HEK293 (cell line): ENCODE measurements around the gene PCBP2.

Experiments used
- CTCF ChIA-PET: fragments of 350-600 bp; formaldehyde crosslinking; extraction: SDS; loops from one replicate; lab custom pipeline; 2021; ENCODE audit warnings: antibody characterized with exemption; lab: Yijun Ruan, JAX
- POLR2A ChIA-PET: fragments of 300-600 bp; formaldehyde crosslinking; extraction: SDS; loops from one replicate; lab custom pipeline; 2020; ENCODE audit warnings: antibody characterized with exemption, inconsistent platforms; lab: Yijun Ruan, JAX
- H3K27ac ChIP-seq: fragments of 200-500 bp; sonication (Bioruptor generic); 2 replicates; pipeline ENCODE4 v1.5.1; 2014; ENCODE audit warnings: low read depth, low read length, control low read depth, inconsistent platforms; ENCODE audit errors: extremely low read depth
- H3K36me3 ChIP-seq, 2 experiments: fragments of 200-500 bp in 1 of 2; sonication (Bioruptor generic) in 1 of 2; 1 replicate in 1 of 2; 2 replicates in 1 of 2; pipeline ENCODE4 v1.5.1; 2014 to 2017; ENCODE audit warnings: inconsistent platforms in 2 of 2, low read length in 2 of 2; ENCODE audit not compliant: control insufficient read depth in 2 of 2, insufficient read depth in 1 of 2
- H3K4me1 ChIP-seq: fragments of 200-500 bp; sonication (Bioruptor generic); 2 replicates; pipeline ENCODE4 v1.5.1; 2014; ENCODE audit warnings: mild to moderate bottlenecking, low read length, inconsistent platforms; ENCODE audit not compliant: control insufficient read depth, insufficient read depth
- H3K4me3 ChIP-seq: 2 replicates; pipeline ENCODE4 v1.5.1; 2011; ENCODE audit warnings: low read depth, mild to moderate bottlenecking, control low read depth, low read length, moderate library complexity
- H3K9me3 ChIP-seq: fragments of 200-500 bp; sonication (Bioruptor generic); 2 replicates; pipeline ENCODE4 v1.5.1; 2014; ENCODE audit warnings: low read depth, low read length, inconsistent platforms; ENCODE audit not compliant: control insufficient read depth, insufficient read depth
- GFI1B ChIP-seq: fragments of 450-650 bp; formaldehyde crosslinking; IDR thresholded peaks from 2 replicates; pipeline ENCODE4 v1.5.1; 2016; ENCODE audit warnings: missing biosample characterization, missing genetic modification characterization
- HOXD13 ChIP-seq: sonication (generic); formaldehyde crosslinking; IDR thresholded peaks from 2 replicates; pipeline ENCODE4 v1.8.0; 2022; ENCODE audit warnings: missing genetic modification reagents, borderline replicate concordance
- KLF7 ChIP-seq: fragments of 450-650 bp; formaldehyde crosslinking; IDR thresholded peaks from 2 replicates; pipeline ENCODE4 v1.5.1; 2016; ENCODE audit warnings: missing biosample characterization, missing genetic modification characterization, borderline replicate concordance
- MZF1 ChIP-seq: fragments of 450-650 bp; formaldehyde crosslinking; IDR thresholded peaks from 2 replicates; pipeline ENCODE4 v1.5.1; 2017; ENCODE audit warnings: missing biosample characterization, missing genetic modification characterization, borderline replicate concordance
- PRDM1 ChIP-seq: fragments of 450-650 bp; formaldehyde crosslinking; IDR thresholded peaks from 2 replicates; pipeline ENCODE4; 2016; ENCODE audit warnings: missing biosample characterization, missing genetic modification characterization
- ZBTB17 ChIP-seq: fragments of 450-650 bp; formaldehyde crosslinking; IDR thresholded peaks from 2 replicates; pipeline ENCODE4 v1.5.1; 2016; ENCODE audit warnings: missing biosample characterization, missing genetic modification characterization
- ZFP37 ChIP-seq: fragments of 450-650 bp; formaldehyde crosslinking; IDR thresholded peaks from 2 replicates; pipeline ENCODE4 v1.5.1; 2016; ENCODE audit warnings: missing biosample characterization, missing genetic modification characterization
- ZNF324 ChIP-seq: fragments of 450-650 bp; formaldehyde crosslinking; IDR thresholded peaks from 2 replicates; pipeline ENCODE4 v1.5.1; 2016; ENCODE audit warnings: missing biosample characterization, missing genetic modification characterization
- ZNF513 ChIP-seq: fragments of 450-650 bp; IDR thresholded peaks from 2 replicates; pipeline ENCODE4 v1.5.1; 2018; ENCODE audit warnings: missing biosample characterization, missing genetic modification characterization
- ZNF548 ChIP-seq: fragments of 450-650 bp; formaldehyde crosslinking; IDR thresholded peaks from 2 replicates; pipeline ENCODE4 v1.5.1; 2016; ENCODE audit warnings: missing biosample characterization, missing genetic modification characterization
- ZNF623 ChIP-seq: fragments of 450-650 bp; formaldehyde crosslinking; IDR thresholded peaks from 2 replicates; pipeline ENCODE4 v1.5.1; 2016; ENCODE audit warnings: missing biosample characterization, missing genetic modification characterization
- ZNF837 ChIP-seq: fragments of 450-650 bp; formaldehyde crosslinking; IDR thresholded peaks from 2 replicates; pipeline ENCODE4 v1.5.1; 2016; ENCODE audit warnings: missing biosample characterization, missing genetic modification characterization
- TF ChIP-seq, protein P1 (sequence below): fragments of 450-650 bp; formaldehyde crosslinking; IDR thresholded peaks from 2 replicates; pipeline ENCODE4 v1.5.1; 2016; ENCODE audit warnings: missing biosample characterization, missing genetic modification characterization
- TF ChIP-seq, protein P2 (sequence below): fragments of 450-650 bp; formaldehyde crosslinking; IDR thresholded peaks from 2 replicates; pipeline ENCODE4 v1.5.1; 2016; ENCODE audit warnings: missing biosample characterization, missing genetic modification characterization
- TF ChIP-seq, protein P3 (sequence below): fragments of 450-650 bp; formaldehyde crosslinking; IDR thresholded peaks from 2 replicates; pipeline ENCODE4 v1.5.1; 2017; ENCODE audit warnings: missing biosample characterization, mild to moderate bottlenecking, missing genetic modification characterization, moderate library complexity
- TF ChIP-seq, protein P4 (sequence below): fragments of 450-650 bp; formaldehyde crosslinking; IDR thresholded peaks from 2 replicates; pipeline ENCODE4 v1.5.1; 2017; ENCODE audit warnings: missing biosample characterization, missing genetic modification characterization

The PCBP2 gene

DNA sequence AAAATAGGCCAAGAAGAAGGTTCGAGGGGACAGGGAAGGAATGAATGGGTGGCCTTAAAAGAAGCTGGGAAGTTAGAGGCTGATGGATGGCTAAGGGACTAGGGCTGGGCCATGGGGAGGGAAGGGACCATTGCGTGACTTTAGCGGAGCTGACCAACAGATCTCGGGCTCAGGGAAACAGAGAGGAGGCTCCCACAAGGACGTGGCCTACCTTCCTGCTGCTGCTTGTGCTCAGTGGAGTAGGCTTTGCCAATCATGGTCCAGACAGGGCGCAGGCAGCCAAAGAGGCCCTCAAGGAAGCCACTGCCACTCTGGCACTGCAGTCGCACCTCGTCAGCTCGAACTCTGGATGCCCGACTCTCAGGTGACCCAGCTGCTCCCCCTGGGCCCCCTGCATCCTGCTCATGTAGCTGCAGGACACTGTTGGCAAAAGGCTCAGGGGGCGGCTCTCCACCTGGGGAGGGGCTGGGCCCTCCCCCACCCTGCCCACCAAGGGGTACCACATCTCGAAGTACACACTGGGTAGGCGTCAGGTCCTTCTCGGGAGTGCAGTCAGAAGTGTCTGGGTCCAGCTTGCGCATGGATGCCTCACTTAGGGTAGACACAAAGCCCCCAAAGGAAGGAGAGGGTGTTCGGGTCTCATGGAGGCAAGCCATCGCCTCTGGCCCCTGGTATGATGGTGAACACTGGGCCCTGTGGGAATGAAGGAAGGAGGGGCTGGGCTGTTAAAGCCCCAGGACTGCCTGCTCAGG, 35.0 kb downstream of the PCBP2 start (continued):
- TF ChIP-seq, protein P1, sequence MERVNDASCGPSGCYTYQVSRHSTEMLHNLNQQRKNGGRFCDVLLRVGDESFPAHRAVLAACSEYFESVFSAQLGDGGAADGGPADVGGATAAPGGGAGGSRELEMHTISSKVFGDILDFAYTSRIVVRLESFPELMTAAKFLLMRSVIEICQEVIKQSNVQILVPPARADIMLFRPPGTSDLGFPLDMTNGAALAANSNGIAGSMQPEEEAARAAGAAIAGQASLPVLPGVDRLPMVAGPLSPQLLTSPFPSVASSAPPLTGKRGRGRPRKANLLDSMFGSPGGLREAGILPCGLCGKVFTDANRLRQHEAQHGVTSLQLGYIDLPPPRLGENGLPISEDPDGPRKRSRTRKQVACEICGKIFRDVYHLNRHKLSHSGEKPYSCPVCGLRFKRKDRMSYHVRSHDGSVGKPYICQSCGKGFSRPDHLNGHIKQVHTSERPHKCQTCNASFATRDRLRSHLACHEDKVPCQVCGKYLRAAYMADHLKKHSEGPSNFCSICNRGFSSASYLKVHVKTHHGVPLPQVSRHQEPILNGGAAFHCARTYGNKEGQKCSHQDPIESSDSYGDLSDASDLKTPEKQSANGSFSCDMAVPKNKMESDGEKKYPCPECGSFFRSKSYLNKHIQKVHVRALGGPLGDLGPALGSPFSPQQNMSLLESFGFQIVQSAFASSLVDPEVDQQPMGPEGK = 0 out of 2 replicates have a peak, but pooled peaks have one; percentile 9

DNA sequence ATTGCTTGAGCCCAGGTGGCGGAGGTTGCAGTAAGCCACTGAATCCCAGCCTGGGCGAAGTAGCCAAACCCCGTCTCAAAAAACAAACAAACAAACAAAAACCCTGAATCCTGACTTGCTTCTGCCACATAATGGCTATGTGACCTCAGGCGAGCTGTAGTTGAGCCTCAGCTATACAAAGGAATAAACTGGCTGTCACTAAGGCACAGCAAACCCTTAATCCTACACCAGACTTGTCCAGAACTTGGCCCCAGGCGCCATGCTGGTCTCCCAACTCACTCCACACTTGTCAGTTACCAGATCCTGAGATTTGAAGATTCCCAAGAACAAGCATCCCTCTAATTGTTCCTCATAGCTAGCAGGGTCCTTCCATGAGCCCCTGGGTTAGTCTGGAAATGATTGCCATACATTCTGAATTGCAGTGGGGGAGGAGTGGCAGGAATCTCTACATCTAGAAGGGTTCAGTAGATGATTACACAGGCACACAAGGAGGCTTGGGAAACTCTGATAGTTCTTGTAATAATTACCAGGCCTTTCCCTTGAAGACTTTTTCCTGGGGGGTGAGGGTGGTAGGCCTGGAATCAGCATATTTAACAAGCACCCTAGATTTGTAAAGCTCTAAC, 37.5 kb downstream of the PCBP2 start:
- POLR2A ChIA-PET = interaction anchor here (1.0 to 1.4 kb wide), 4 partner anchors 12 to 49 kb away, joined by 3 to 6 read pairs (median 4); partner anchors contain the start of gene TARBP2
- TF ChIP-seq ZFP37 (tag by site-specific recombination) (peak; percentile 35; the same call in 1 of the 2 replicates), ZNF513 (no peak), HOXD13 (CRISPR knock-in tag) (no peak), ZNF837 (tag by site-specific recombination) (no peak), KLF7 (tag by site-specific recombination) (no peak)
- H3K9me3 ChIP-seq = no peaks in the 10 kb centered on the region
- H3K4me1 ChIP-seq = peaks cover 10% of the 10 kb centered on the region
- H3K4me3 ChIP-seq = no peak overlapping the region
- no peak overlapping the region for H3K27ac ChIP-seq
- peaks cover 3 to 35% of the 10 kb centered on the region in 2 experiments; a peak in 2 of 3 replicates for H3K36me3 ChIP-seq
- CTCF ChIA-PET = interaction anchor here (0.9 to 1.0 kb wide), 4 partner anchors 17 to 68 kb away, joined by 3 read pairs; no protein-coding TSS in a partner anchor

- TF ChIP-seq ZBTB17 (no peak), ZNF548 (tag by site-specific recombination) (no peak), ZNF623 (tag by site-specific recombination) (no peak), GFI1B (tag by site-specific recombination) (no peak), MZF1 (tag by site-specific recombination) (no peak)
- H3K36me3 ChIP-seq = peaks cover 0 to 9% of the 10 kb centered on the region in 2 experiments; a peak in 1 of 3 replicates
- H3K4me1 ChIP-seq = peaks cover 16% of the 10 kb centered on the region
- H3K27ac ChIP-seq = no peak overlapping the region; the same call in 1 of the 2 replicates
- H3K9me3 ChIP-seq = no peaks in the 10 kb centered on the region
- ChIA-PET CTCF (interaction anchor here (1.0 kb wide), 2 partner anchors 14 to 16 kb away, joined by 3 read pairs; no protein-coding TSS in a partner anchor), POLR2A (interaction anchor here (0.6 to 2.8 kb wide), 4 partner anchors 9 to 138 kb away, joined by 3 to 27 read pairs (median 8); partner anchors contain the start of gene TARBP2)
- H3K4me3 ChIP-seq = no peak overlapping the region
Measured at GRCh38 chr12:53492188-53492587, 40.3 kb downstream of the PCBP2 start.

DNA sequence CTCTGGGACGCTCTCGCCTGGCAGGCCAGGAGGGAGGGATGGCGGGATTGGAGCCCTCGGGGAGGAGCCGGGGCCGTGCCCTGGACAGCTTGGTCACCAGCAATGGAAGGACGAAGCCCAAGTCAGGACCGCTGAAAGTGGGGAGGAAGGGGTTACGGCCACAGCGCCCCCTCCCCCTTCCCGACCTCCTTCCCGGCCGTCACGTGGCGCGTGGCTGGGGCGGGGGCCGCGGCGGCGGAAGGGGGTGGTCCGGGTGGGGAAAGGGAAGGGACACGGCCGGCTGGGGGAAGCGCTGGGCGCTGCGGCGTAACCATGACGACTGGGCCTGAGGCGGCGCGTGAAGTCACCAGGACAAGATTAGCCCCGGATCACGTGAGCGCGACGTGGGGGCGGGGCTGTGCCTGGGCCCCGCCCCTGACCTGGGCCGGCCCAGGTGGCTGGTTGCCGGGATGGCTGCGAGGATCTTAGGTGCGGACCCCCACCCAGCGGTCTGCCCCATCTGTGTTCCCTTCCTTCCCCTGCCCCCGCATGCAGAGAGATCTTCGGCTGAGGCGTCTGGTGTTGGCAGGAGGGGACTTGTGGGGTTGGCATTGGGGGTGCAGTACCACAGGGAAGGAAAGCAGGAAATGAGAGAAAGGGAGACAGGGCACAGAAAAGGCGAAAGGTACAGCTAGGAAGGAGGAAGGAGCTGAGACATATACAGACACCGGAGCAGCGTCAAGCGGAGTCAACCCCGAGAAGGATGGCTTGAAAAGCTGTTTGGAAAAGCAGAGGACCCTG, 41.1 kb downstream of the PCBP2 start:
- ChIA-PET CTCF (interaction anchor here (0.9 to 1.5 kb wide), 4 partner anchors 10 to 183 kb away, joined by 3 read pairs; partner anchors contain the start of gene ATP5MC2), POLR2A (interaction anchor here (0.6 to 2.8 kb wide), 5 partner anchors 8 to 174 kb away, joined by 3 to 27 read pairs (median 5); partner anchors contain the start of gene TARBP2)
- no peaks in the 10 kb centered on the region for H3K9me3 ChIP-seq
- peaks cover 16% of the 10 kb centered on the region for H3K4me1 ChIP-seq
- peaks cover 0 to under 1% of the 10 kb centered on the region in 2 experiments; a peak in 1 of 3 replicates for H3K36me3 ChIP-seq
- H3K4me3 ChIP-seq = peak overlapping the region; percentile 55
- H3K27ac ChIP-seq = peak overlapping the region; percentile 46; the same call in 1 of the 2 replicates
- peak; percentile 99 for TF ChIP-seq PRDM1 (tag by site-specific recombination)
- TF ChIP-seq, protein P2, sequence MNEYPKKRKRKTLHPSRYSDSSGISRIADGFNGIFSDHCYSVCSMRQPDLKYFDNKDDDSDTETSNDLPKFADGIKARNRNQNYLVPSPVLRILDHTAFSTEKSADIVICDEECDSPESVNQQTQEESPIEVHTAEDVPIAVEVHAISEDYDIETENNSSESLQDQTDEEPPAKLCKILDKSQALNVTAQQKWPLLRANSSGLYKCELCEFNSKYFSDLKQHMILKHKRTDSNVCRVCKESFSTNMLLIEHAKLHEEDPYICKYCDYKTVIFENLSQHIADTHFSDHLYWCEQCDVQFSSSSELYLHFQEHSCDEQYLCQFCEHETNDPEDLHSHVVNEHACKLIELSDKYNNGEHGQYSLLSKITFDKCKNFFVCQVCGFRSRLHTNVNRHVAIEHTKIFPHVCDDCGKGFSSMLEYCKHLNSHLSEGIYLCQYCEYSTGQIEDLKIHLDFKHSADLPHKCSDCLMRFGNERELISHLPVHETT = 0 out of 2 replicates have a peak, but pooled peaks have one; percentile 35
- TF ChIP-seq, protein P3, sequence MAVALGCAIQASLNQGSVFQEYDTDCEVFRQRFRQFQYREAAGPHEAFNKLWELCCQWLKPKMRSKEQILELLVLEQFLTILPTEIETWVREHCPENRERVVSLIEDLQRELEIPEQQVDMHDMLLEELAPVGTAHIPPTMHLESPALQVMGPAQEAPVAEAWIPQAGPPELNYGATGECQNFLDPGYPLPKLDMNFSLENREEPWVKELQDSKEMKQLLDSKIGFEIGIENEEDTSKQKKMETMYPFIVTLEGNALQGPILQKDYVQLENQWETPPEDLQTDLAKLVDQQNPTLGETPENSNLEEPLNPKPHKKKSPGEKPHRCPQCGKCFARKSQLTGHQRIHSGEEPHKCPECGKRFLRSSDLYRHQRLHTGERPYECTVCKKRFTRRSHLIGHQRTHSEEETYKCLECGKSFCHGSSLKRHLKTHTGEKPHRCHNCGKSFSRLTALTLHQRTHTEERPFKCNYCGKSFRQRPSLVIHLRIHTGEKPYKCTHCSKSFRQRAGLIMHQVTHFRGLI (tag by site-specific recombination) = peak; percentile 35; the same call in 1 of the 2 replicates
- TF ChIP-seq ZNF324 (tag by site-specific recombination) = peak; percentile 53; the same call in 1 of the 2 replicates
- TF ChIP-seq, protein P4, sequence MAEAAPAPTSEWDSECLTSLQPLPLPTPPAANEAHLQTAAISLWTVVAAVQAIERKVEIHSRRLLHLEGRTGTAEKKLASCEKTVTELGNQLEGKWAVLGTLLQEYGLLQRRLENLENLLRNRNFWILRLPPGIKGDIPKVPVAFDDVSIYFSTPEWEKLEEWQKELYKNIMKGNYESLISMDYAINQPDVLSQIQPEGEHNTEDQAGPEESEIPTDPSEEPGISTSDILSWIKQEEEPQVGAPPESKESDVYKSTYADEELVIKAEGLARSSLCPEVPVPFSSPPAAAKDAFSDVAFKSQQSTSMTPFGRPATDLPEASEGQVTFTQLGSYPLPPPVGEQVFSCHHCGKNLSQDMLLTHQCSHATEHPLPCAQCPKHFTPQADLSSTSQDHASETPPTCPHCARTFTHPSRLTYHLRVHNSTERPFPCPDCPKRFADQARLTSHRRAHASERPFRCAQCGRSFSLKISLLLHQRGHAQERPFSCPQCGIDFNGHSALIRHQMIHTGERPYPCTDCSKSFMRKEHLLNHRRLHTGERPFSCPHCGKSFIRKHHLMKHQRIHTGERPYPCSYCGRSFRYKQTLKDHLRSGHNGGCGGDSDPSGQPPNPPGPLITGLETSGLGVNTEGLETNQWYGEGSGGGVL (tag by site-specific recombination) = peak; percentile 87
